ENCODE data around the gene FKBP7. TPM values are rescaled to one million over a fixed set of nuclear protein-coding genes. Genes with fewer than 3 reads are reported as not detected.

Gene FKBP7
- total RNA-seq, 1 donor from 2014 or later = 16.1 TPM

Other genes starting within 250 kb of the FKBP7 start
- 24.4 and 33.3 TPM in 2 replicates for gene PRKRA, start 27.4 kb downstream of the FKBP7 start, total RNA-seq
- gene PJVK, start 27.2 kb downstream of the FKBP7 start, total RNA-seq = 0.20 and 0.44 TPM in 2 replicates
- gene PLEKHA3, start 1.9 kb upstream of the FKBP7 start, total RNA-seq = 5.2 and 8.7 TPM in 2 replicates